Measurements from ENCODE around the gene NMNAT2. TPM values are rescaled to one million over a fixed set of nuclear protein-coding genes. Genes with fewer than 3 reads are reported as not detected.

Gene NMNAT2
- total RNA-seq, 1 experiment from 2014 or later, result not detected

- peaks cover 5% of the 10 kb centered on the region; the same call in 1 of the 2 replicates for H3K27me3 ChIP-seq (ENCODE audit: insufficient read depth, low read length)
- TF ChIP-seq EZH2 (IDR thresholded peaks at IDR 0.05) (no peak), CBX3 (IDR thresholded peaks at IDR 0.05; ENCODE audit: low read depth) (no peak), FOSL1 (IDR thresholded peaks at IDR 0.05; ENCODE audit: low read depth) (no peak), ZBTB33 (IDR thresholded peaks at IDR 0.05; ENCODE audit: extremely low read depth, insufficient replicate concordance, low read length) (no peak), REST (IDR thresholded peaks at IDR 0.05; ENCODE audit: low read depth) (no peak), CEBPB (IDR thresholded peaks at IDR 0.05; ENCODE audit: low read depth) (no peak), EZH2phosphoT487 (IDR thresholded peaks at IDR 0.05; ENCODE audit: borderline replicate concordance) (no peak), SP1 (IDR thresholded peaks at IDR 0.05; ENCODE audit: low read depth) (no peak), ZFX (IDR thresholded peaks at IDR 0.05) (no peak), SRF (IDR thresholded peaks at IDR 0.05; ENCODE audit: low read depth) (no peak), YY1 (IDR thresholded peaks at IDR 0.05; ENCODE audit: extremely low read depth, insufficient replicate concordance, low read depth, low read length) (no peak), ATF3 (IDR thresholded peaks at IDR 0.05) (no peak), ELF1 (IDR thresholded peaks at IDR 0.05; ENCODE audit: borderline replicate concordance, low read depth) (no peak), EGR1 (IDR thresholded peaks at IDR 0.05; ENCODE audit: low read depth) (no peak), RAD21 (IDR thresholded peaks at IDR 0.05; ENCODE audit: low read depth) (no peak)
- ChIA-PET POLR2A (no interaction called here), CTCF (no interaction called here), RAD21 (ENCODE audit: low non-redundant PET in 1 of 2, low total read pairs in 2 of 2, uncharacterized antibody in 2 of 2, unreplicated experiment in 2 of 2) (no interaction called here)
- H2AFZ ChIP-seq (ENCODE audit: low read depth, low read length, poor library complexity, severe bottlenecking), result no peak overlapping the region
- ATAC-seq (no peak), DNase-seq (ENCODE audit: low read depth, low spot score) (no peak)
- no peaks in the 10 kb centered on the region for H3K9me3 ChIP-seq (ENCODE audit: control insufficient read depth in 1 of 2, insufficient read depth in 1 of 2, low read depth in 1 of 2, low read length in 2 of 2)
- BruUV-seq (replicated peaks), result no TSS peak
- H3K4me3 ChIP-seq (replicated peaks in 1 of 2; ENCODE audit: low read depth in 1 of 2, low read length in 2 of 2), result no peak overlapping the region
- no peaks in the 10 kb centered on the region for H3K36me3 ChIP-seq (ENCODE audit: control insufficient read depth in 1 of 2, insufficient read depth in 2 of 2, low read length in 2 of 2)
- no peaks in the 10 kb centered on the region for H3K4me1 ChIP-seq (ENCODE audit: control insufficient read depth in 1 of 2, insufficient read depth in 2 of 2, low read length in 2 of 2)
- no peaks in the 10 kb centered on the region for H3K9me2 ChIP-seq (ENCODE audit: insufficient read depth)
- H3K27ac ChIP-seq (ENCODE audit: low read depth, low read length), result no peak overlapping the region
- H4K20me1 ChIP-seq (ENCODE audit: insufficient read depth), result no peaks in the 10 kb centered on the region
- intact Hi-C loops (cut with micrococcal nuclease), result no loop called here
- no peak overlapping the region for H3K9ac ChIP-seq (ENCODE audit: low read length)
- no peak overlapping the region for H3K4me2 ChIP-seq (ENCODE audit: low read length)
- H3K79me2 ChIP-seq (ENCODE audit: insufficient read depth, low read length), result no peaks in the 10 kb centered on the region
These were observed 23.7 kb downstream of the NMNAT2 start for GRCh38 chr1:183394435-183394834.

Data from HCT116 (cell line).